ENCODE measurements around the gene AKAP13. TPM values are rescaled to one million over a fixed set of nuclear protein-coding genes. Genes with fewer than 3 reads are reported as not detected.

AKAP13 gene
- total and polyA plus RNA-seq, 2 of the 8 experiments (the other 6 are each of a cell fraction or from before 2014, with no cell fraction given), result 14.0 to 46.2 TPM

- FAIRE-seq, result no peak
- H3K27me3 ChIP-seq (replicated peaks in 1 of 4; ENCODE audit: control insufficient read depth in 3 of 4, extremely low read depth in 1 of 4, insufficient read depth in 3 of 4, low read length in 3 of 4), result no peaks in the 10 kb centered on the region
- TF ChIP-seq MAX (IDR thresholded peaks at IDR 0.05) (no peak), MAFK (IDR thresholded peaks at IDR 0.05; ENCODE audit: low read depth, low read length) (no peak), YY1 (IDR thresholded peaks at IDR 0.05; ENCODE audit: low read depth, low read length) (no peak), CEBPB (IDR thresholded peaks at IDR 0.05; ENCODE audit: low read depth, low read length) (no peak), JUN (IDR thresholded peaks at IDR 0.05; ENCODE audit: low read depth, low read length) (no peak), TBP (IDR thresholded peaks at IDR 0.05; ENCODE audit: low read depth, low read length) (no peak)
These were observed 176.2 kb downstream of the AKAP13 start for GRCh38 chr15:85556618-85556895.

More at GRCh38 chr15:85556618-85556895, 176.2 kb downstream of the AKAP13 start:
- Histone ChIP-seq H2BK12ac (ENCODE audit: low read depth, low read length) (no peak overlapping the region), H3K4ac (replicated peaks; ENCODE audit: insufficient read length, low read depth, low read length) (no peak overlapping the region), H3K23me2 (ENCODE audit: low read depth, low read length) (no peaks in the 10 kb centered on the region), H3K27ac (ENCODE audit: low read depth, low read length) (no peak overlapping the region), H2AFZ (ENCODE audit: low read length) (no peak overlapping the region), H3K4me1 (replicated peaks in 1 of 4; ENCODE audit: control insufficient read depth in 3 of 4, insufficient read depth in 4 of 4, low read length in 3 of 4) (peaks cover 0 to 6% (median 3%) of the 10 kb centered on the region in 4 experiments; a peak in 2 of 7 replicates), H3K4me3 (ENCODE audit: extremely low read depth in 1 of 4, insufficient read depth in 2 of 4, low read depth in 3 of 4, low read length in 4 of 4) (no peak overlapping the region), H4K91ac (replicated peaks; ENCODE audit: insufficient read length, low read length) (no peak overlapping the region), H4K8ac (ENCODE audit: extremely low read depth, insufficient read depth, low read length) (no peak overlapping the region), H2BK120ac (replicated peaks; ENCODE audit: low read depth, low read length) (no peak overlapping the region), H3K23ac (ENCODE audit: insufficient read length) (no peak overlapping the region), H3K79me1 (ENCODE audit: low read depth, low read length) (no peaks in the 10 kb centered on the region), H2BK20ac (ENCODE audit: low read length) (no peak overlapping the region), H3K4me2 (ENCODE audit: insufficient read depth in 1 of 2, low read depth in 2 of 2, low read length in 2 of 2) (no peak overlapping the region), H2AK5ac (ENCODE audit: low read depth, low read length) (no peak overlapping the region), H3K56ac (replicated peaks; ENCODE audit: insufficient read length, low read depth, low read length) (no peak overlapping the region), H3K9me3 (ENCODE audit: insufficient read depth in 2 of 2, low read depth in 1 of 2, low read length in 1 of 2) (peaks cover 4 to 5% of the 10 kb centered on the region in 2 experiments; a peak in 3 of 4 replicates), H3K79me2 (ENCODE audit: control insufficient read depth in 1 of 2, insufficient read depth in 2 of 2, low read length in 2 of 2) (no peaks in the 10 kb centered on the region), H3K9ac (replicated peaks in 1 of 4; ENCODE audit: extremely low read depth in 1 of 4, low read depth in 3 of 4, low read length in 3 of 4) (no peak overlapping the region), H3K36me3 (ENCODE audit: control insufficient read depth in 2 of 4, insufficient read depth in 4 of 4, low read length in 3 of 4) (peaks cover 0 to 9% (median 3%) of the 10 kb centered on the region in 4 experiments; a peak in 3 of 8 replicates), H2BK15ac (ENCODE audit: low read length) (no peak overlapping the region), H3K14ac (ENCODE audit: insufficient read length) (no peak overlapping the region), H2BK5ac (ENCODE audit: low read depth, low read length) (no peak overlapping the region), H4K5ac (ENCODE audit: insufficient read length, low read depth, low read length) (no peak overlapping the region), H4K20me1 (replicated peaks in 1 of 2; ENCODE audit: control insufficient read depth in 1 of 2, insufficient read depth in 2 of 2, low read length in 2 of 2) (peaks cover 0 to 1% of the 10 kb centered on the region in 2 experiments), H3K18ac (ENCODE audit: extremely low read depth, low read length) (no peak overlapping the region)
- DNase-seq (ENCODE audit: low read depth in 1 of 2, low spot score in 2 of 2), result no peak
- WGBS, 2 experiments (ENCODE audit: extremely low coverage in 1 of 2, insufficient coverage in 1 of 2, insufficient read length in 1 of 2, insufficient replicate concordance in 2 of 2, low coverage in 1 of 2, low lambda C conversion rate in 2 of 2, missing lambda C conversion rate in 1 of 2), result 96% methylated on average over 2 of the region's 2 CpGs; no CpG with 5 or more reads in 1 of the 2 experiments
- ChIA-PET POLR2A (ENCODE audit: partially characterized antibody) (interaction anchor here (1.8 kb wide), 1 partner anchor 15 kb away, joined by 4 read pairs; no protein-coding TSS in a partner anchor), CTCF (ENCODE audit: partially characterized antibody) (interaction anchor here (1.2 to 3.7 kb wide), 4 partner anchors 11 to 60 kb away, joined by 3 to 14 read pairs (median 4); no protein-coding TSS in a partner anchor)

Data from H1 (cell line).